Measurements from ENCODE around the gene AGBL4.
"Not testable (repeated sequence)": the region's sequence is repeated elsewhere in the genome, so short reads cannot be mapped to it uniquely, and the experiment has no call there.

Gene AGBL4

GRCh38 chr1:49307457-49307856, 716.3 kb downstream of the AGBL4 start:
- DNase-seq (ENCODE audit: low spot score) = no peak
- no peak for TF ChIP-seq CTCF (conservative IDR thresholded peaks at IDR 0.05; ENCODE audit: low read depth)
- ChIA-PET POLR2A (ENCODE audit: low non-redundant PET) (no interaction called here), CTCF (no interaction called here)
- H3K27ac ChIP-seq = no peak overlapping the region

- no peak for TF ChIP-seq CTCF (conservative IDR thresholded peaks at IDR 0.05; ENCODE audit: low read depth)
- no peak overlapping the region for H3K27ac ChIP-seq
- CTCF ChIA-PET = no interaction called here
- POLR2A ChIA-PET (ENCODE audit: low non-redundant PET) = no interaction called here
- no peak for DNase-seq (ENCODE audit: low spot score)
Measured at GRCh38 chr1:49306507-49307070, 717.2 kb downstream of the AGBL4 start.

GRCh38 chr1:49302400-49302799, 721.4 kb downstream of the AGBL4 start:
- DNase-seq (ENCODE audit: low spot score); H3K27ac ChIP-seq; POLR2A ChIA-PET (ENCODE audit: low non-redundant PET); CTCF ChIA-PET: not testable (repeated sequence)

- POLR2A ChIA-PET (ENCODE audit: low non-redundant PET) = no interaction called here
- no peak for DNase-seq (ENCODE audit: low spot score)
- CTCF ChIA-PET = no interaction called here
- no peak for TF ChIP-seq CTCF (conservative IDR thresholded peaks at IDR 0.05; ENCODE audit: low read depth)
- no peak overlapping the region for H3K27ac ChIP-seq
Measured at GRCh38 chr1:49298304-49298703, 725.5 kb downstream of the AGBL4 start.

GRCh38 chr1:49297783-49298182, 726.0 kb downstream of the AGBL4 start:
- CTCF ChIA-PET = no interaction called here
- POLR2A ChIA-PET (ENCODE audit: low non-redundant PET) = no interaction called here
- DNase-seq (ENCODE audit: low spot score) = no peak
- H3K27ac ChIP-seq = no peak overlapping the region
- no peak for TF ChIP-seq CTCF (conservative IDR thresholded peaks at IDR 0.05; ENCODE audit: low read depth)

DNA sequence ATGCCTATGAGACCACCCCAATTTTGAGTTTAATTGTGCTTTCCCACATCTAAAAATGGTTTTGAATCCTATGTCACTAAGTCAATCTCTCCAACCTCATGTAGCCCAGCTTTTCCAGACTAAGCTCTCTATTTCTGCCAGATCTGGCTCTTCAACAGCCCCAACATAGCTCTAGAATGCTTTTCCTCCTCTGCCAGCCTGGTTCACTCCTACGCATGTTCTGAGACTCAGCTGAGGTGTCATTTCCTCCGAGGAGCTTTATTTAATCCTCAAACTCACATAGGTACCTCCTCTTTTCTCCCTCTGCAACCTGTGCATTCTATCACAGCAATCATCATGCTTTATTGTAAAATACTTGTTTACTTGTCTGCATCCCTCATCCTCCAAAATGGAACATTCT, 729.2 kb downstream of the AGBL4 start:
- TF ChIP-seq CTCF (conservative IDR thresholded peaks at IDR 0.05; ENCODE audit: low read depth) = no peak
- ChIA-PET POLR2A (ENCODE audit: low non-redundant PET) (no interaction called here), CTCF (no interaction called here)
- DNase-seq (ENCODE audit: low spot score) = no peak
- no peak overlapping the region for H3K27ac ChIP-seq

- no peak overlapping the region for H3K27ac ChIP-seq
- POLR2A ChIA-PET (ENCODE audit: low non-redundant PET) = no interaction called here
- no peak for TF ChIP-seq CTCF (conservative IDR thresholded peaks at IDR 0.05; ENCODE audit: low read depth)
- CTCF ChIA-PET = no interaction called here
- DNase-seq (ENCODE audit: low spot score) = no peak
Measured at GRCh38 chr1:49293016-49293415, 730.7 kb downstream of the AGBL4 start.

DNA sequence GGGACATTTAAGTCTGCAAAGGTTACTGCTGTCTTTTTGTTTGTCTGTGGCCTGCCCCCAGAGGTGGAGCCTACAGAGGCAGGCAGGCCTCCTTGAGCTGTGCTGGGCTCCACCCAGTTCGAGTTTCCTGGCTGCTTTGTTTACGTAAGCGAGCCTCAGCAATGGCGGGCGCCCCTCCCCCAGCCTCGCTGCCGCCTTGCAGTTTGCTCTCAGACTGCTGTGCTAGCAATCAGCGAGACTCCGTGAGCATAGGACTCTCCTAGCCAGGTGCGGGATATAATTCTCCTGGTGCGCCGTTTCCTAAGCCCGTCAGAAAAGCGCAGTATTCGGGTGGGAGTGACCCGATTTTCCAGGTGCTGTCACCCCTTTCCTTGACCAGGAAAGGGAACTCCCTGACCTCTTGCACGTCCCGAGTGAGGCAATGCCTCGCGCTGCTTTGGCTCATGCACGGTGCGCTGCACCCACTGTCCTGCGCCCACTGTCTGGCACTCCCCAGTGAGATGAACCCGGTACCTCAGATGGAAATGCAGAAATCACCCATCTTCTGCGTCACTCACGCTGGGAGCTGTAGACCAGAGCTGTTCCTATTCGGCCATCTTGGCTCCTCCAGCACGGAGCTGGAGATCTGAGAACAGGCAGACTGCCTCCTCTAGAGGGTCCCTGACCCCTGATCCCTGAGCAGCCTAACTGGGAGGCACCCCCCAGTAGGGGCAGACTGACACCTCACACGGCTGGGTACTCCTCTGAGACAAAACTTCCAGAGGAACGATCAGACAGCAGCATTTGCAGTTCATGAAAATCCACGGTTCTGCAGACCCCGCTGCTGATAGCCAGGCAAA, 766.3 kb downstream of the AGBL4 start:
- POLR2A ChIA-PET (ENCODE audit: low non-redundant PET); H3K27ac ChIP-seq; DNase-seq (ENCODE audit: low spot score): not testable (repeated sequence)
- CTCF ChIA-PET = interaction anchor here (0.6 kb wide), 1 partner anchor 1934 kb away, joined by 4 read pairs; no protein-coding TSS in a partner anchor

Measured in RWPE1 (cell line).